Inflammatory macrophage (primary cell): ENCODE results near the gene SLC7A6.

Experiments
- DNase-seq, 2 donors: peaks; one replicate each; pipeline ENCODE4 v3.0.0-alpha.2; 2020 to 2022
- total RNA-seq, 18 experiments: gene quantifications; one replicate each; lab custom pipeline; 2026; ENCODE audit warnings: mixed read lengths in 6 of 18, inconsistent platforms in 2 of 18; lab: John Stamatoyannopoulos, UW

The SLC7A6 gene
- 6.3 to 46.4 (median 23.7) reads per million in 18 experiments for total RNA-seq

GRCh38 chr16:68264128-68265077, at the start of gene SLC7A6:
TSS of gene SLC7A6 (plus strand) at chr16:68264526. CDS start at chr16:68274727, 10,201 bp downstream.
- DNase-seq: peak; percentile 80 to 88

GRCh38 chr16:68214726-68215125, 49.6 kb upstream of the SLC7A6 start:
- DNase-seq: no peak

GRCh38 chr16:68215302-68215701, 49.0 kb upstream of the SLC7A6 start:
- DNase-seq: no peak

GRCh38 chr16:68216240-68216639, 48.1 kb upstream of the SLC7A6 start:
- DNase-seq: no peak

GRCh38 chr16:68217506-68217905, 46.8 kb upstream of the SLC7A6 start:
- peak in 1 of 2 donors; percentile 15 for DNase-seq

- DNase-seq: no peak
Observed at GRCh38 chr16:68219725-68220351, 44.5 kb upstream of the SLC7A6 start.

- no peak for DNase-seq
Observed at GRCh38 chr16:68223072-68223471, 41.3 kb upstream of the SLC7A6 start.

GRCh38 chr16:68226116-68226515, 38.2 kb upstream of the SLC7A6 start:
- DNase-seq: no peak

GRCh38 chr16:68227183-68227793, 37.0 kb upstream of the SLC7A6 start:
- no peak for DNase-seq

- DNase-seq: peak; percentile 43 to 44
Observed at GRCh38 chr16:68227850-68228553, 36.3 kb upstream of the SLC7A6 start.

- DNase-seq: no peak
Observed at GRCh38 chr16:68228652-68229051, 35.7 kb upstream of the SLC7A6 start.

GRCh38 chr16:68229431-68230175, 34.7 kb upstream of the SLC7A6 start:
- peak; percentile 38 to 44 for DNase-seq

- DNase-seq: no peak
Observed at GRCh38 chr16:68230176-68230571, 34.2 kb upstream of the SLC7A6 start.

- DNase-seq: no peak
Observed at GRCh38 chr16:68230956-68231355, 33.4 kb upstream of the SLC7A6 start.

GRCh38 chr16:68231384-68232136, 32.8 kb upstream of the SLC7A6 start:
- no peak for DNase-seq

- no peak for DNase-seq
Observed at GRCh38 chr16:68232335-68232734, 32.0 kb upstream of the SLC7A6 start.

- DNase-seq: no peak
Observed at GRCh38 chr16:68233085-68233834, 31.1 kb upstream of the SLC7A6 start.

- DNase-seq: no peak
Observed at GRCh38 chr16:68233835-68234187, 30.5 kb upstream of the SLC7A6 start.

- no peak for DNase-seq
Observed at GRCh38 chr16:68234188-68235107, 29.9 kb upstream of the SLC7A6 start.
